H9 (cell line): ENCODE results near the gene ATAD5. TPM values are rescaled to one million over a fixed set of nuclear protein-coding genes. Genes with fewer than 3 reads are reported as not detected.

Experiments
- DNase-seq: peaks from one replicate; pipeline ENCODE4 v3.0.0-alpha.2; 2017
- H2AFZ ChIP-seq: one replicate; pipeline ENCODE4 v1.6.1; 2013; ENCODE audit warnings: mild to moderate bottlenecking, low read length, control low read depth, moderate library complexity
- H2AK5ac ChIP-seq: 2 replicates; pipeline ENCODE4 v1.6.1; 2013; ENCODE audit warnings: low read length, control low read depth, mixed read lengths; ENCODE audit not compliant: insufficient read length
- H2BK120ac ChIP-seq: one replicate; pipeline ENCODE4 v1.6.1; 2013; ENCODE audit warnings: low read depth, mild to moderate bottlenecking, low read length, control low read depth, inconsistent platforms; ENCODE audit not compliant: poor library complexity, severe bottlenecking
- H2BK12ac ChIP-seq: 2 replicates; pipeline ENCODE4 v1.6.1; 2013; ENCODE audit warnings: low read length, control low read depth, mixed read lengths, low read depth; ENCODE audit not compliant: insufficient read length
- H2BK15ac ChIP-seq: 2 replicates; pipeline ENCODE4 v1.6.1; 2013; ENCODE audit warnings: low read depth, low read length, control low read depth
- H2BK20ac ChIP-seq: one replicate; pipeline ENCODE4 v1.6.1; 2013; ENCODE audit warnings: low read depth, mild to moderate bottlenecking, low read length, control low read depth, inconsistent platforms; ENCODE audit not compliant: poor library complexity, severe bottlenecking
- H2BK5ac ChIP-seq: 2 replicates; pipeline ENCODE4 v1.6.1; 2013; ENCODE audit warnings: low read length, control low read depth, mixed read lengths; ENCODE audit not compliant: insufficient read length
- H3K14ac ChIP-seq: 2 replicates; pipeline ENCODE4 v1.6.1; 2013; ENCODE audit warnings: low read length, control low read depth; ENCODE audit not compliant: insufficient read depth
- H3K18ac ChIP-seq: 2 replicates; pipeline ENCODE4 v1.6.1; 2013; ENCODE audit warnings: low read depth, mild to moderate bottlenecking, mixed read lengths, low read length, control low read depth; ENCODE audit not compliant: insufficient read length
- H3K23ac ChIP-seq: 2 replicates; pipeline ENCODE4 v1.6.1; 2013; ENCODE audit warnings: low read length, control low read depth, mixed read lengths, low read depth; ENCODE audit not compliant: insufficient read length
- H3K23me2 ChIP-seq: 2 replicates; pipeline ENCODE4 v1.6.1; 2013; ENCODE audit warnings: low read depth, mild to moderate bottlenecking, mixed read lengths, low read length, control low read depth; ENCODE audit not compliant: insufficient read length, poor library complexity, severe bottlenecking
- H3K27ac ChIP-seq: 2 replicates; pipeline ENCODE4 v1.5.1; 2013; ENCODE audit warnings: low read length, control low read depth, mixed read lengths, low read depth; ENCODE audit not compliant: insufficient read length
- H3K27me3 ChIP-seq: 2 replicates; pipeline ENCODE4 v1.6.1; 2013; ENCODE audit warnings: low read length, control low read depth, inconsistent platforms; ENCODE audit not compliant: insufficient read depth
- H3K4ac ChIP-seq: 2 replicates; pipeline ENCODE4 v1.6.1; 2013; ENCODE audit warnings: low read depth, mild to moderate bottlenecking, control low read depth, inconsistent platforms, low read length, moderate library complexity
- H3K4me1 ChIP-seq: 2 replicates; pipeline ENCODE4 v1.6.1; 2013; ENCODE audit warnings: low read length, control low read depth, inconsistent platforms; ENCODE audit not compliant: insufficient read depth
- H3K4me2 ChIP-seq: 2 replicates; pipeline ENCODE4 v1.6.1; 2013; ENCODE audit warnings: low read length, control low read depth, mixed read lengths; ENCODE audit not compliant: insufficient read length, insufficient read depth
- H3K56ac ChIP-seq: 2 replicates; pipeline ENCODE4 v1.6.1; 2013; ENCODE audit warnings: low read depth, mild to moderate bottlenecking, mixed read lengths, low read length, control low read depth; ENCODE audit not compliant: insufficient read length
- H3K79me1 ChIP-seq: 2 replicates; pipeline ENCODE4 v1.6.1; 2013; ENCODE audit warnings: low read depth, mild to moderate bottlenecking, moderate library complexity, low read length, control low read depth, inconsistent platforms; ENCODE audit not compliant: insufficient read depth, poor library complexity, severe bottlenecking
- H3K79me2 ChIP-seq: 2 replicates; pipeline ENCODE4 v1.6.1; 2013; ENCODE audit warnings: low read length, control low read depth, inconsistent platforms; ENCODE audit not compliant: insufficient read depth
- H3K9ac ChIP-seq: 2 replicates; pipeline ENCODE4 v1.6.1; 2013; ENCODE audit warnings: low read length, control low read depth, mixed read lengths; ENCODE audit not compliant: insufficient read length; ENCODE audit errors: extremely low read depth
- H3K9me3 ChIP-seq: one replicate; pipeline ENCODE4 v1.6.1; 2013; ENCODE audit warnings: low read depth, low read length, inconsistent platforms; ENCODE audit not compliant: control insufficient read depth
- H3T11ph ChIP-seq: one replicate; pipeline ENCODE4 v1.6.1; 2013; ENCODE audit warnings: mild to moderate bottlenecking, low read length, control low read depth, inconsistent platforms
- H4K20me1 ChIP-seq: one replicate; pipeline ENCODE4 v1.6.1; 2013; ENCODE audit not compliant: control insufficient read depth, insufficient read length, insufficient read depth
- H4K5ac ChIP-seq: 2 replicates; pipeline ENCODE4 v1.6.1; 2013; ENCODE audit warnings: low read depth, mild to moderate bottlenecking, mixed read lengths, low read length, control low read depth; ENCODE audit not compliant: insufficient read length
- H4K8ac ChIP-seq: replicated peaks from 2 replicates; pipeline ENCODE4 v1.6.1; 2013; ENCODE audit warnings: low read length, control low read depth, mixed read lengths, low read depth; ENCODE audit not compliant: insufficient read length
- H4K91ac ChIP-seq: 2 replicates; pipeline ENCODE4 v1.6.1; 2013; ENCODE audit warnings: low read depth, mild to moderate bottlenecking, moderate library complexity, mixed read lengths, low read length, control low read depth; ENCODE audit not compliant: insufficient read length
- H3K27ac Mint-ChIP-seq, 3 experiments: 2 replicates in 2 of 3; 3 replicates in 1 of 3; pipeline ENCODE4 v1.8.0; 2020 to 2021; ENCODE audit warnings: mixed read lengths in 3 of 3, mild to moderate bottlenecking in 1 of 3, moderate library complexity in 1 of 3
- H3K27me3 Mint-ChIP-seq: 2 replicates; pipeline ENCODE4 v1.8.0; 2021; ENCODE audit warnings: low read depth, mild to moderate bottlenecking, moderate library complexity, mixed read lengths
- H3K36me3 Mint-ChIP-seq, 3 experiments: 2 replicates in 2 of 3; 3 replicates in 1 of 3; pipeline ENCODE4 v1.8.0; 2020 to 2021; ENCODE audit warnings: low read depth in 3 of 3, mixed read lengths in 3 of 3; ENCODE audit not compliant: insufficient read depth in 1 of 3
- H3K4me1 Mint-ChIP-seq, 2 experiments: 2 replicates each; pipeline ENCODE4 v1.8.0; 2020; ENCODE audit warnings: mixed read lengths in 2 of 2
- H3K4me3 Mint-ChIP-seq, 2 experiments: 2 replicates in 1 of 2; 3 replicates in 1 of 2; pipeline ENCODE4 v1.8.0; 2020 to 2021; ENCODE audit warnings: mild to moderate bottlenecking in 2 of 2, mixed read lengths in 2 of 2, moderate library complexity in 1 of 2
- H3K9me3 Mint-ChIP-seq, 2 experiments: 2 replicates in 1 of 2; 3 replicates in 1 of 2; pipeline ENCODE4 v1.8.0; 2020; ENCODE audit warnings: mild to moderate bottlenecking in 2 of 2, mixed read lengths in 2 of 2, moderate library complexity in 1 of 2
- CTCF ChIP-seq: fragments of 200-600 bp; sonication (generic); conservative IDR thresholded peaks from 3 replicates; pipeline ENCODE4 v1.8.0; 2021; ENCODE audit warnings: antibody characterized with exemption, mild to moderate bottlenecking
- WGBS: extraction: QIAGEN DNeasy Blood & Tissue Kit; methylation state at CpG from one replicate; pipeline ENCODE4 v1.1.7; 2013; ENCODE audit warnings: missing lambda C conversion rate, low lambda C conversion rate, mixed read lengths; ENCODE audit not compliant: insufficient read length; ENCODE audit errors: extremely low coverage; 5-methylcytosine and 5-hydroxymethylcytosine counted together
- total RNA-seq: library from RNA; stranded (reverse); gene quantifications from 2 replicates; pipeline ENCODE4 v1.2.1, GENCODE V29; 2021

Gene ATAD5
- total RNA-seq, 1 experiment from 2014 or later, result 27.0 TPM

GRCh38 chr17:30942308-30943079 lies 110.7 kb downstream of the ATAD5 start:
- Histone ChIP-seq H3K27ac (no peak overlapping the region), H3K4ac (no peak overlapping the region), H3K9ac (no peak overlapping the region), H2BK12ac (no peak overlapping the region), H2BK20ac (no peak overlapping the region), H3K14ac (no peak overlapping the region), H3K79me2 (no peaks in the 10 kb centered on the region), H3K79me1 (no peaks in the 10 kb centered on the region), H3K9me3 (no peaks in the 10 kb centered on the region), H4K20me1 (no peaks in the 10 kb centered on the region), H3K23ac (no peak overlapping the region), H3K18ac (no peak overlapping the region), H2AK5ac (no peak overlapping the region), H3K23me2 (no peaks in the 10 kb centered on the region), H2BK5ac (no peak overlapping the region), H4K91ac (no peak overlapping the region), H3K4me2 (no peak overlapping the region), H3T11ph (no peak overlapping the region), H3K4me1 (no peaks in the 10 kb centered on the region), H3K56ac (no peak overlapping the region), H4K5ac (no peak overlapping the region), H4K8ac (no peak overlapping the region), H2BK120ac (no peak overlapping the region), H2AFZ (no peak overlapping the region), H2BK15ac (no peak overlapping the region), H3K27me3 (no peaks in the 10 kb centered on the region)
- H3K27ac Mint-ChIP-seq, result no peak overlapping the region
- no peaks in the 10 kb centered on the region for H3K36me3 Mint-ChIP-seq
- TF ChIP-seq CTCF, result no peak
- no peak for DNase-seq
- H3K4me1 Mint-ChIP-seq, result no peaks in the 10 kb centered on the region
- WGBS, result no CpG with 5 or more reads among the region's 4 CpGs
- no peak overlapping the region for H3K4me3 Mint-ChIP-seq
- H3K9me3 Mint-ChIP-seq, result no peaks in the 10 kb centered on the region
- no peaks in the 10 kb centered on the region for H3K27me3 Mint-ChIP-seq

Other genes with a start within 250 kb of the ATAD5 start
- 18.1 TPM in 2 replicates for gene CRLF3, start 7.3 kb upstream of the ATAD5 start, total RNA-seq
- gene TEFM, start 74.3 kb downstream of the ATAD5 start, total RNA-seq, result 11.7 and 15.7 TPM in 2 replicates
- gene ADAP2, start 90.0 kb downstream of the ATAD5 start, total RNA-seq, result 1.2 and 1.6 TPM in 2 replicates
- 8.0 TPM in 2 replicates for gene RNF135, start 139.1 kb downstream of the ATAD5 start, total RNA-seq